Myocyte (in vitro differentiated cells): Measurements from ENCODE around the gene OR2T27. TPM values are rescaled to one million over a fixed set of nuclear protein-coding genes. Genes with fewer than 3 reads are reported as not detected.
"Not testable (repeated sequence)": the region's sequence is repeated elsewhere in the genome, so short reads cannot be mapped to it uniquely, and the experiment has no call there.

ENCODE experiments used
- DNase-seq: peaks from one replicate; pipeline ENCODE4 v3.0.0-alpha.2; 2012; ENCODE audit warnings: low read depth
- total RNA-seq: library from RNA; depleted of rRNA; stranded (reverse); fragments of >200 nt; gene quantifications from 2 replicates; pipeline ENCODE4 v1.2.3, GENCODE V29; 2014

Gene OR2T27
- total RNA-seq, 1 donor from 2014 or later: not detected

- not testable (repeated sequence) for DNase-seq
These were observed 13.7 kb downstream of the OR2T27 start for GRCh38 chr1:248641583-248641982.

- not testable (repeated sequence) for DNase-seq
These were observed 14.4 kb downstream of the OR2T27 start for GRCh38 chr1:248640906-248641305.

GRCh38 chr1:248639652-248640051, 15.7 kb downstream of the OR2T27 start:
- not testable (repeated sequence) for DNase-seq

- DNase-seq: not testable (repeated sequence)
These were observed 18.7 kb downstream of the OR2T27 start for GRCh38 chr1:248636612-248637011.

- DNase-seq: not testable (repeated sequence)
These were observed 20.3 kb downstream of the OR2T27 start, which contains the start of gene OR2T11 for GRCh38 chr1:248634991-248635390. Gene OR2T11 (minus strand): TSS chr1:248635091. CDS start chr1:248627128, 7,963 bp downstream.

GRCh38 chr1:248631354-248632008, 23.8 kb downstream of the OR2T27 start:
- no peak for DNase-seq

GRCh38 chr1:248630551-248630950, 24.8 kb downstream of the OR2T27 start:
- no peak for DNase-seq

GRCh38 chr1:248627971-248628844, 27.1 kb downstream of the OR2T27 start:
- no peak for DNase-seq

- DNase-seq: no peak
These were observed 29.4 kb downstream of the OR2T27 start for GRCh38 chr1:248625971-248626370.

- no peak for DNase-seq
These were observed 30.2 kb downstream of the OR2T27 start for GRCh38 chr1:248625166-248625565.

- peak; percentile 33 for DNase-seq
These were observed 32.7 kb downstream of the OR2T27 start for GRCh38 chr1:248622570-248623001.

- DNase-seq: no peak
These were observed 33.6 kb downstream of the OR2T27 start for GRCh38 chr1:248621770-248622169.

- DNase-seq: peak; percentile 72
These were observed 36.5 kb downstream of the OR2T27 start for GRCh38 chr1:248618878-248619277.

GRCh38 chr1:248618119-248618518, 37.2 kb downstream of the OR2T27 start:
- DNase-seq: no peak

- DNase-seq: no peak
These were observed 41.6 kb downstream of the OR2T27 start for GRCh38 chr1:248613742-248614141.

GRCh38 chr1:248611883-248612414, 43.4 kb downstream of the OR2T27 start:
- DNase-seq: no peak

- no peak for DNase-seq
These were observed 45.0 kb downstream of the OR2T27 start for GRCh38 chr1:248610301-248610700.

Other genes starting within 250 kb of the OR2T27 start
- gene OR2T2, start 209.9 kb downstream of the OR2T27 start, total RNA-seq: not detected in 2 replicates
- gene OR2T3, start 182.2 kb downstream of the OR2T27 start, total RNA-seq: not detected in 2 replicates
- not detected in 2 replicates for gene OR2T5, start 166.9 kb downstream of the OR2T27 start, total RNA-seq
- not detected in 2 replicates for gene OR2G6, start 147.5 kb downstream of the OR2T27 start, total RNA-seq
- gene OR2T29, start 92.8 kb downstream of the OR2T27 start, total RNA-seq: not detected in 2 replicates
- gene OR2T34, start 80.8 kb downstream of the OR2T27 start, total RNA-seq: not detected in 2 replicates
- not detected in 2 replicates for gene OR2T10, start 57.8 kb downstream of the OR2T27 start, total RNA-seq
- not detected in 2 replicates for gene OR2T11, start 20.4 kb downstream of the OR2T27 start, total RNA-seq
- not detected in 2 replicates for gene OR2T35, start 10.2 kb downstream of the OR2T27 start, total RNA-seq
- not detected in 2 replicates for gene OR14I1, start 47.2 kb upstream of the OR2T27 start, total RNA-seq
- not detected in 2 replicates for gene LYPD8, start 100.2 kb upstream of the OR2T27 start, total RNA-seq
- 26.5 and 30.9 TPM in 2 replicates for gene SH3BP5L, start 170.4 kb upstream of the OR2T27 start, total RNA-seq
- 38.9 and 43.4 TPM in 2 replicates for gene ZNF672, start 182.7 kb upstream of the OR2T27 start, total RNA-seq
- gene ZNF692, start 203.6 kb upstream of the OR2T27 start, total RNA-seq: 54.0 and 61.7 TPM in 2 replicates